ENCODE data around the gene CELSR1. TPM values are rescaled to one million over a fixed set of nuclear protein-coding genes. Genes with fewer than 3 reads are reported as not detected.

Gene CELSR1
- total RNA-seq, 1 experiment from 2014 or later: 19.6 TPM

DNA sequence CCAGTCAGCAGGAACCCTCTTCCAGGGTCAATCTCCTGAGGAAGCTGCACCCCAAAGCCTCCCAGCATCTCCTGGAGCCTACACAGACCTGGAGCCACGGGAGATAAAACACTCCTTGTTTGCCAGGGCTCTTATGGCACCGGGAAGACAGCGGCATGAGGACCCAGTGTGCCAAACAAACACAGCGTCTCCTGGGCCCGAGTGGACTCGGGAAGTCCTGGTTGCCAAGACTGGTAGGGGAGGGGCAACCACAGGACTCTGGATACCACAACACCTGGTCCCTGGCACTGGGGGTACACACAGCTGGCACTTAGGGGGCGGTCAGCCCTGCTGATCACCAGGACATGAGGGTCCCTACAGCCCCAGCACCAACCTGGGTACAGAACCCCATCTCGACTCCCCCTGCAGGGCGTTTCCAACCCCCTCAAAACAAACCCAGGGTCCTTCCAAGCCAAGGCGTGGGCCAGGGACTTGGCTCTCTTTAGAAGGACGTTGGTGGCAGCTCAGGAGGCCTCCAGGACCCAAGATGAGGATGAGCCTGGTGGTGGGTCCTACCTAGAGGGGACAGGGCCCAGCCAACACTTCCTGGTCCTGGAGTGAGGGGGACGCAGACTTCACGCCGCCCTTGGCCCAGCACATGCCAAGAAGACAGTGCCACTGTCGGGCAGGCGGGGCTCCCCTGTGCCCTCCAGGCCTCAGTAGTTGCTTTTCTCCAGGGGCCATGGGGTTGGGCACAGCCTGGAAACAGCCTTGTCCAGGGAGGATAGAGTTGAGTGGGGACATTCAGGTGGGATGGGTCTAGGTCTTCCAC lies 85.0 kb downstream of the CELSR1 start:
- Histone ChIP-seq H3K9me2 (ENCODE audit: insufficient read depth) (no peaks in the 10 kb centered on the region), H3K79me2 (ENCODE audit: insufficient read depth, low read length) (no peaks in the 10 kb centered on the region), H3K4me1 (ENCODE audit: control insufficient read depth in 1 of 2, insufficient read depth in 2 of 2, low read length in 2 of 2) (peaks cover 17 to 67% of the 10 kb centered on the region in 2 experiments), H4K20me1 (ENCODE audit: insufficient read depth) (no peaks in the 10 kb centered on the region), H3K27me3 (ENCODE audit: insufficient read depth, low read length) (no peaks in the 10 kb centered on the region), H3K9me3 (ENCODE audit: control insufficient read depth in 1 of 2, insufficient read depth in 1 of 2, low read depth in 1 of 2, low read length in 2 of 2) (no peaks in the 10 kb centered on the region), H2AFZ (ENCODE audit: low read depth, low read length, poor library complexity, severe bottlenecking) (no peak overlapping the region), H3K27ac (ENCODE audit: low read depth, low read length) (no peak overlapping the region), H3K4me3 (replicated peaks in 1 of 2; ENCODE audit: low read depth in 1 of 2, low read length in 2 of 2) (no peak overlapping the region), H3K9ac (ENCODE audit: low read length) (no peak overlapping the region), H3K4me2 (ENCODE audit: low read length) (no peak overlapping the region), H3K36me3 (ENCODE audit: control insufficient read depth in 1 of 2, insufficient read depth in 2 of 2, low read length in 2 of 2) (no peaks in the 10 kb centered on the region)
- BruUV-seq (replicated peaks): no TSS peak
- no peak for TF ChIP-seq JUND (IDR thresholded peaks at IDR 0.05)
- no peak for TF ChIP-seq SRF (IDR thresholded peaks at IDR 0.05; ENCODE audit: low read depth)
- no peak for TF ChIP-seq SP1 (IDR thresholded peaks at IDR 0.05; ENCODE audit: low read depth)
- no peak for TF ChIP-seq ELF1 (IDR thresholded peaks at IDR 0.05; ENCODE audit: borderline replicate concordance, low read depth)
- no peak for TF ChIP-seq ZNF274 (IDR thresholded peaks at IDR 0.05; ENCODE audit: low read depth, low read length)
- TF ChIP-seq ZFX (IDR thresholded peaks at IDR 0.05): no peak
- no peak for TF ChIP-seq YY1 (IDR thresholded peaks at IDR 0.05; ENCODE audit: extremely low read depth, insufficient replicate concordance, low read depth, low read length)
- TF ChIP-seq, protein P1, sequence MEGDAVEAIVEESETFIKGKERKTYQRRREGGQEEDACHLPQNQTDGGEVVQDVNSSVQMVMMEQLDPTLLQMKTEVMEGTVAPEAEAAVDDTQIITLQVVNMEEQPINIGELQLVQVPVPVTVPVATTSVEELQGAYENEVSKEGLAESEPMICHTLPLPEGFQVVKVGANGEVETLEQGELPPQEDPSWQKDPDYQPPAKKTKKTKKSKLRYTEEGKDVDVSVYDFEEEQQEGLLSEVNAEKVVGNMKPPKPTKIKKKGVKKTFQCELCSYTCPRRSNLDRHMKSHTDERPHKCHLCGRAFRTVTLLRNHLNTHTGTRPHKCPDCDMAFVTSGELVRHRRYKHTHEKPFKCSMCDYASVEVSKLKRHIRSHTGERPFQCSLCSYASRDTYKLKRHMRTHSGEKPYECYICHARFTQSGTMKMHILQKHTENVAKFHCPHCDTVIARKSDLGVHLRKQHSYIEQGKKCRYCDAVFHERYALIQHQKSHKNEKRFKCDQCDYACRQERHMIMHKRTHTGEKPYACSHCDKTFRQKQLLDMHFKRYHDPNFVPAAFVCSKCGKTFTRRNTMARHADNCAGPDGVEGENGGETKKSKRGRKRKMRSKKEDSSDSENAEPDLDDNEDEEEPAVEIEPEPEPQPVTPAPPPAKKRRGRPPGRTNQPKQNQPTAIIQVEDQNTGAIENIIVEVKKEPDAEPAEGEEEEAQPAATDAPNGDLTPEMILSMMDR (IDR thresholded peaks at IDR 0.05 in 2 of 3, conservative IDR thresholded peaks at IDR 0.05 in 1 of 3; ENCODE audit: borderline replicate concordance in 1 of 3, insufficient read depth in 1 of 3, low read depth in 2 of 3, low read length in 2 of 3): no peak
- TF ChIP-seq, protein P2, sequence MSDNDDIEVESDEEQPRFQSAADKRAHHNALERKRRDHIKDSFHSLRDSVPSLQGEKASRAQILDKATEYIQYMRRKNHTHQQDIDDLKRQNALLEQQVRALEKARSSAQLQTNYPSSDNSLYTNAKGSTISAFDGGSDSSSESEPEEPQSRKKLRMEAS (IDR thresholded peaks at IDR 0.05): no peak
- no peak for TF ChIP-seq EZH2 (IDR thresholded peaks at IDR 0.05)
- no peak for TF ChIP-seq CEBPB (IDR thresholded peaks at IDR 0.05; ENCODE audit: low read depth)
- TF ChIP-seq, protein P3, sequence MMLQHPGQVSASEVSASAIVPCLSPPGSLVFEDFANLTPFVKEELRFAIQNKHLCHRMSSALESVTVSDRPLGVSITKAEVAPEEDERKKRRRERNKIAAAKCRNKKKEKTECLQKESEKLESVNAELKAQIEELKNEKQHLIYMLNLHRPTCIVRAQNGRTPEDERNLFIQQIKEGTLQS (IDR thresholded peaks at IDR 0.05): no peak
- TF ChIP-seq POLR2AphosphoS5 (IDR thresholded peaks at IDR 0.05; ENCODE audit: low read depth, low read length): no peak
- TF ChIP-seq SIN3A (IDR thresholded peaks at IDR 0.05; ENCODE audit: low read depth): no peak
- no peak for TF ChIP-seq EZH2phosphoT487 (IDR thresholded peaks at IDR 0.05; ENCODE audit: borderline replicate concordance)
- TF ChIP-seq REST (IDR thresholded peaks at IDR 0.05; ENCODE audit: low read depth): no peak
- no peak for TF ChIP-seq EGR1 (IDR thresholded peaks at IDR 0.05; ENCODE audit: low read depth)
- ChIA-PET RAD21 (ENCODE audit: low non-redundant PET in 1 of 2, low total read pairs in 2 of 2, uncharacterized antibody in 2 of 2, unreplicated experiment in 2 of 2) (no interaction called here), POLR2A (no interaction called here), CTCF (no interaction called here)
- intact Hi-C loops (cut with micrococcal nuclease): loop anchor here (10.0 kb wide), 1 partner anchor 82 kb away; the partner anchor contains the start of gene CELSR1
- DNase-seq (ENCODE audit: low read depth, low spot score) (no peak), ATAC-seq (no peak)
